Stimulated activated CD4-positive, alpha-beta T cell treated with anti-CD3 and anti-CD28 coated beads, Interleukin-12 subunit alpha, Interleukin-12 subunit beta, amount 100 ng/mL, for 24 hours (primary cell): ENCODE measurements around the gene EXT2.

Experiments
- DNase-seq, 2 experiments: peaks; one replicate each; pipeline ENCODE4 v3.0.0-alpha.2; 2020; ENCODE audit warnings: low read depth in 2 of 2

EXT2 gene

DNA sequence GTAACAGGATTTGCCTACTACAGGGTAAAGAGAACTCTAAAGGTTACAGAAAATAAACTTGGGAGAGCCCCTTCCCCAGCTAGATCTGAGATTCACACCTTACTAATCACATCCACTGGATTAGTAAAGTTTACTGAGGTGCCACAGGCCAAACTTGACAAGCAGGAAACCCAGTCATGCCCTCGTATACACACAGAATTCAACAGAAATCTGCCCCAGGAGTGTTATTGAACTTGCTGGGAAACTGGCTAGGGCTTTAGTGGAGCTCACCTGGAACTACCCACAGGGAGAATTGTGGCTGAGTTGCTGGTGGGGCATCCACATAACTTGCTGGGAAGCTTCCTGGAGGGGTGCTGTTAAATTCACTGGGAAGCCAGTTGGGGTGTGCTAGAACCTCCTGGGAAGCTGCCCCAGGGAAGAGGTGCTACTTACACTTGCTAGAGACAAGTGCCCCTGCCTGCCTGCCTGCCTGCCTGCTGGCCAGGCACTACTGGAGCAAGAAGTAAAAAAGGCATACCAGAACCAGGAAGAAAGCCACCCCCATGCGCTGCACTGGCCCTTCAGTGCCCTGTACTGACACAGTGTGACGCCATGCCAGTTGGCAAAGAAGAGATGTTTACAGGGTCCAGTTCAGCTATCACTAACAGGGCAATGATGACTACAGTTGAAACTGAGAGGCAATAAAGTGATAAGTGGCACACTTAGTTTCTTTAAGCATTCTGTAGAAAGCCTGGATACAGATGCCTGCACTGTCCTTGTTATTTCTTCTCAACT, 108.0 kb downstream of the EXT2 start:
- DNase-seq, result no peak

DNA sequence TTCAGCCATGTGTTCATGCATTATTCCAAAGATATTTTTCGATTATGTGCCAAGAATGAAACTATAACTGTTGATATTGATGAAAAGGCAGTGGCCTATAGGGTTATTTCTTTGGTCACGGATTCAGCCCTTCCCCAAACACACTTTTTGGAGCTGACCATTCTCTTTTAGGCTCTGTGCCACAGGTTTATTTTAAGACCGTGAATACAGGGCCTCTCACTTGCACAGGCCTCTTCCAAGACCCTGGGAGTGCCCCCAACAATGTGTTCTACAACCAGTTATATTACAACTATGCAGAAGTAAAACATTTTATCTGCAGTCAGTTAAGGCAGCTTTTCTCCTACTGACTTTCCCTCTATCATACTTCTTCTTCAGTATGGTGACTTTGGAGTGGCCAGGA, 109.9 kb downstream of the EXT2 start:
- no peak for DNase-seq

DNA sequence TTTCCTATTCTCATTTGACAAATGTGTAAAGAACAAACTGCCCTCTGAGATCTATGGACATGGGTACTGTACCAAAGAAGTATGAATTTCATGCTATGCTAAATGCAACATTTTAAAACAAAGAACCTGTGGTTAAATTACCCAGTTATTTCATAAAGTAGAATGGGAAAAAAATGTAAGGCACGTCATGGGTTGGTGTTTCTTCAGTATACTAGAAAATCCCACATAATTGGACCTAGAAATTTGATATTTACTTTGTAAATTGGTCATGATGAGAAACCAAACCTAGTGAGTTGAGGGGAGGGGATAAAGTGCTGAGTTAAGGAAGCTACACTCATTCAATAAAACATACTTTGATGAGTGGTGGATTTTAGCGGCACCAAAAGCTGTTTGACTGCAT, 110.4 kb downstream of the EXT2 start:
- DNase-seq, result no peak

DNA sequence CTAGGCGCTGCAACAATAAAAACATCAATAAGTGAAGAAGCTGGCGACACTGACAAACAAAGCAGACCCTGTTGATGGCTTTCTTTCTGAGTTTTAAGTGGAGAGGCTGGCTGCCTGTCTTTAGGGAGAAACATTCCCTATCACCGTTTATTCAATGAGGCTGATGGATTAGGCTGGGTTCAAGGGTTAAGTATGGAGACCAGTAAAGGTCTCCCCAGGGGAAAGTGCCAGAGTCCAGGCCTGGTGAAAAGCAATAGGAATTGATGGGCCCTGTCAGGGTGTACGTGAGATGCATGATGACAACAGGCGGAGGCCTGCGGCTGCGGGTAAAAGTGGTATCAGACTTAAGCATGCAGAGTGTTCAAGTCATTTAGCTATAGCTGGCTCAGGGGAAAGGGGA, 111.8 kb downstream of the EXT2 start:
- no peak for DNase-seq

DNA sequence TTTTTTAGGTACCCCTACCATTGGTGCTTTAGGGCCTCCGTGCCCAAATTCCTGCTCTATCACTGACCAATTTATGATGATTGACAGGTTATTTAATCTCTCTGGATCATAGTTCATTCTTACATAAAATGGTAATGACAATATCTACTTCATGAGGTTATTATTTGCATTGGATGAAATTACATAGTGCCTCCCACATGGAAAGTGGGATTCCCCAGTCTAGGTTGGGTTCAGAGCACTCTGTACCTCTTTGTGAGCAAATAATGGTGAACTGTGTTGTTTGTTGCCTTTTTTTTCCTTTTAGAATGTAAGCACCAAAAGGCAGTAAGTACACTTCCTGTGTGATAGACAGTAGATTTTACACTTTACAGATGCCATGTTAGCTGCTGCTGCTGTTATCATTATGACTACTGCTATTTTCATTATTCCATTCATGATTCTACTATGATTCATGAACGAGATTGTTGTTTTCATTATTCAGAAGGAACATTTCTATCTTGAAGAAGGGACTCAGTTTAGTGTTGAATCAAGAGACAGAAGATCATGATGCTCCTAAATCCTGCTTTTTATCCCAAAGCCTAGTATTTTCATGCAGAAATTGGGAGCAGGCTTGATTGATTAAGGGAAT, 113.6 kb downstream of the EXT2 start:
- no peak for DNase-seq

DNA sequence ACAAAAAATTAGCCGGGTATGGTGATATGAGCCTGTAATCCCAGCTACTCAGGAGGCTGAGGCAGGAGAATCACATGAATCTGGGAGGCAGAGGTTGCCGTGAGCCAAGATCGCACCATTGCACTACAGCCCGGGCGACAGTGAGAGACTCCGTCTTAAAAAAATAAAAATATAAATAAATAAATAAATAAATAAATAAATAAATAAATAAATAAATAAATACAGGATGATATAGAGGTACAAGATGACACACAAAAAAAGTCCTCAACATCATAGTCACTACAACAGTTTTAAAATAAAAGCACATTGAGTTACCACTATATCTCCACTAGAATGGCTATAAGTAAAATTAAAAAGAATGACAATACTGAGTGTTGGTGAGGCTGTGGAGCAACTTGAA, 116.7 kb downstream of the EXT2 start:
- no peak for DNase-seq

DNA sequence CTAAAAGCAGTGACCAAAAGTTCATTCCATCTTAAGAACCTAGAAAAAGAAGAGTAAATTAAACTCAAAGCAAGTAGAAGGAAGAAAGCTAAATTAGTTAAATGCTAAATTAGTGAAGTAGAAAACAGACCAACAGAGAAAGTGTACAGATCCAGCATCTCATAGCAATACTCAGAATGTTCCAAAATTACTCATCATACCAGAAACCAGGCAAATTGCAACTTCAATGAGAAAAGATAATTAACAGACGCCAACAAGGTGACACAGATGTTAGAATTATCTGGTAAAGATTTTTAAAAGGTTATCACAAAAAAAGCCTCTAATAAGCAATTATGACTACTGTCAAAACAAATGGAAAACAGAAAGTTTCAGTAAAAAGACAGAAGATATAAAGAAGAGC, 117.7 kb downstream of the EXT2 start:
- DNase-seq, result no peak

DNA sequence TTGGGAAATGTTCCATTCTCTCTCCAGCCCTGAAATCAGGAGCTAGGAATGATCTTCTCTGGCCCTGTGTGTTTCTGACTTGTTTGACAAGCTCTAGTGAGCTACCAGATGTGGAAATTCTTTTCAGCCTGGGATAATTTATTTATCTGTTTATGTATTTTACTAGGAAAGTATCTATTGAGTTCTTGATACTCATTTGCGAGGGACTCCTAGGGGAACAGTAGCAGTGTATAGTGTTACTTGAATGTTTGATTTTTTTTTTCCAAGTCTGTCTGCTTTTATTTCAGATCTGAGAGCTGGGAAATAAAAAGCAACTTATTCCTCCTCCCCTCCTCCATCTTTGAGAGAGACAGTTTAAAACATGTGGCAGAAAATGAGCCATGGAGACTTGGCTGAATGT, 122.0 kb downstream of the EXT2 start:
- no peak for DNase-seq

DNA sequence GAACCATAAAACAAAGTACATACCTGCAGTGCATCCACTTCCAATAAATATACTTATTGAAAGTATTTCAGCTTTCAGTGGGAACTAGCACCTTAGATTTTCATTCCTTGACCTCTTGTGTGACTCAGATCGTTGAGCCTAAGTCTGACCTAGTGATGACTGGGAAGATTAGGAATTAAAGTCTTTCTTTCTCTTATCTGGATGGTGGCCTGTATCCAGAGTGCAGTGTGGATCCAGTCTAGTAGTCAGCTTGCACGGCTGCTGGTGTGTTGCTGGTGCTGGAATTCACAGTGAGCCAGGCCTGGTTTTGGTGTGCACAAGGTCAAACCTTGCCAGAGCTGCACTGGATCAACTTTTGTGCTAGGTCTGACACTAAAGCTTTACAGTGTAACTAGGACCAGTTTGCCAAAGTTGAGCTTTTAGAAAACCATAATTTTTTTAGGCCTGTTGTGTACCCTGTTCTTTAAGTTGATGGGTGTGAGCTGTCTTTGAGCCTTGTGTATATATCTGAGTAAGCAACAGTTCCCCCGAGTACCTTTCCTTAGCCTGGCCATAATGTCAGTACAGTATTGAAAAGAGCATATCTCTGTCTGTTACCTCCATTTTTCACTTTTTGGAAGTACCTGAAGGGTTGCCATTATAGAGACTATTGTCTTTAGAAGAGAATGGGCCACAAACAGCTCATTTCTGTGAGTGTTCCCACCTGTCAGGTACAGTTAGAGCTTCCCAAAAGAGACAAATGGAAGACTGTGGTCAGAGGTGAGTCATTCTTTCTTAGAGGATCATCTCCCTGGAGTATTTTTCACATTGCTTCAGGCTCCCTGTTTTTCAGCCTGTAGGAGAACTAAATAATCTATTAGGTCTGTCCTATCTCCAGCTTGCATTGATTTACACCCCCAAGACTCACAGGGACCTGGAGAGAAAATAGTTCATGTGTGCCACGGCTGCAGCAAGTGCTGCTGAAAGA, 124.6 kb downstream of the EXT2 start:
- DNase-seq, result no peak

DNA sequence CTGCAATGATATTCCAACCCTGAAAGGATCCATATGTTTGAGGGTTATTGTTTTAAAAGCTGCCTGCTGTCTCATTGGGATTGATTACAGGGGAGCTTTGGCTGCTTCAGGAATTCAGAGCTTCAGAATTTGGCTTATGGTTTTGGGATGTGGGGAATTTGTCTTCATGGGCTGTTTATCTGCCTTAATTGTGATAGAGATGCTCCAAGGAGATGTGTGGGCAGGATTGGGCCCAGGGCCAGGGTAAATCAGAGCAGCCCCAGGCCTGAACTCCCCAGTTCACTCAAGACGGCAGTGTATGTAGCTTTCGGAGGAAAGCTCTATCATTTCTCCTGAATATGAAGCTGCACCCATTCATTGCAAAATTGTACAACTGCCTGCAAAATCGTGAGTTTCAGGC, 126.0 kb downstream of the EXT2 start:
- no peak for DNase-seq

DNA sequence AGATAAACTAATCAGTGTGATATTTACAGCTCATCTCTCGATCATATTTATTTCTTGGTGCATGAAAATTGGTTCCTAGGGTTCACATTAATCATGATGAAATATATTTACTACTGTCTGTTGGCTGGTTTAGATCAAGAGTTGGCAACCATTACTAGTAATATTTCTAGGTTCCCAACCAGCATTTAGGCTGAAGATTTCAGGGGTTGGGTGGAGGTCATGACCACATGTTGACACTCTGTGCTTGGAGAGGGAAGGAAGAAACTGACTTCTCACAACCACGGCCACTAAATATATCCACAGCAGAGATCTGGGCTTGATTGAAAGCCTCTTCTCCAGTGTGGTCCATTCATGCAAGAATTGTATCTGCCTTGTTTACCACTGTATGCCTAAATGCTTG, 126.5 kb downstream of the EXT2 start:
- no peak for DNase-seq

DNA sequence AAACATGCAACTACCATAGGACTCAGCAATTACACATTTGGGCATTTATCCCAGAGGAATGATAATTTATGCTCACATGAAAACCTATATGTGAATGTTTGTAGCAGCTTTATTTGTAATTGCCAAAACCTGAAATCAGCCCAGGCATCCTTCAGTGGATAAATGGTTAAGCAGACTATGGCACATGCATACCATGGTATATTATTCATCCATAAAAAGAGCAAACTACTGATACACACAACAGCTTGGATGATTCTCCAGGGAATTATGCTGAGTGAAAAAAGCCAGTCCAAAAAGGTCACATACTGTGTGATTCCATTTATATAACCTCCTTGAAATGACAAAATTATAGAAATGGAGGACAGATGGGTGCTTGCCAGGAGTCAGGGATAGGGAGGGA, 127.8 kb downstream of the EXT2 start:
- DNase-seq, result no peak

DNA sequence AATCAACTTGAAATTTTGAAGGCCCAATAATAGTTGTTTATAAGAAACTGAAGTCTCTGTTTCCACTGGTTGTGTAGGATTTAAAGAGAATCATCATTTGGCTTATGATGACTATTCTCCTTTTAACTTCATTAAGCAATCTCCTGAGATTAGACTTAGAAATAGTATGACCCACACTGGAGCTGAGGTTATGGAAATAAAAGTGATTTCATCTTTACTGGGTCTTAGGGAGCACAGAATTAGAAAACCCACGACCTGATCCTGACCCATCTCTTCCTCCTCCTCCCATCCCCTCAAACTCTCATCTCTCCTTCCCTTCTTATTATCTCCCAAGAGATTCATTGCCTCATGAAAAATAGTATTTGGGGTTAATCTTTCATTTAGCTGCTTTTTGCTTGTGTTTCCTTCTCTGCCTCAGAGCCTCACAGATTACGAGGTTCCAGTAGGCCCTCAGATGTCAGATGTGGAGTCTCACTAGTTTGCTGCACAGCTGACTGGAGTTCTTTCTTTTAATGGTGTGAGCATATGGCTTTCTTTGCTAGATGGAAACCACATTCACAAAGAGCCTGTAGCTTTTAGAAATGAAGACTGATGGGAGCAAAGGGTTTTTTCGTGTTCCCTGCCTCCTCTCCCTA, 129.5 kb downstream of the EXT2 start:
- DNase-seq, result no peak

DNA sequence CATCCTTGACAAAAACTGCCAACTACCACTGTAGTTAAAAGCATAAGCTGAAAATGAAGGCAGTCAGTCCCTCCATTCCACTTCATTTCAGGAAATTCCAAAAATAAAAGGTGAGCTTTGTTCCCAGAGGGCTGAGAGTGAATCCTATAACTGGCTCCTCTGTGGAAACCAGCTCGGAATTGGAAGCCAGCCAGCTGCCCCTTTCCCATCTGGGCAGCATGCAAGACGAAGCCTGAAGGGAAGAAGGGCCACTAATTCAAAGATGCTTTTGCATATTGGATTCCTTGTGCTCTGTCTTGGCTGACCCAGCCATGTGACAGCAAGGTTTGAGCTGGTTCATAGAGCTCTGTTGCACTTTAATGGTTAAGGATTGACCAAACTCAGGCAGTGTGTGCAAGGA, 131.0 kb downstream of the EXT2 start:
- no peak for DNase-seq

DNA sequence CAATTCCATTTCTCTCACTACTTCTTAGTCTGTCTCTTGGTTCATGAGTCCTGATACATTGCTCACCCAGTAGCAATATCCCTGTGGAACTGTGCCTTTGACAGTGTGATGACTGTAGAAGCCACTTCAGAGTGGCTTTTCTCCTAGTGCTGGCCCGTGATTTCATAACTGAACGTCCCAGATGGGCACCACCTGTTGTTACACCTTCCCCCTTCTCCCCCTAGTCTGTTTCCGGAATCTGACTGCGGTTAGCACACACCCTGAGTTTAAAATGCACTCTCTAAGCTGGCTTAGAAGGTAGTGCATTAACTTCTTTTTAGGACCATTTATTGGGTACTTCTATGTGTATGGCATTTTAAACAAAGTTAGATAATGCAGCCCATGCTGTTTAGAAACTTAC, 131.5 kb downstream of the EXT2 start:
- no peak for DNase-seq

DNA sequence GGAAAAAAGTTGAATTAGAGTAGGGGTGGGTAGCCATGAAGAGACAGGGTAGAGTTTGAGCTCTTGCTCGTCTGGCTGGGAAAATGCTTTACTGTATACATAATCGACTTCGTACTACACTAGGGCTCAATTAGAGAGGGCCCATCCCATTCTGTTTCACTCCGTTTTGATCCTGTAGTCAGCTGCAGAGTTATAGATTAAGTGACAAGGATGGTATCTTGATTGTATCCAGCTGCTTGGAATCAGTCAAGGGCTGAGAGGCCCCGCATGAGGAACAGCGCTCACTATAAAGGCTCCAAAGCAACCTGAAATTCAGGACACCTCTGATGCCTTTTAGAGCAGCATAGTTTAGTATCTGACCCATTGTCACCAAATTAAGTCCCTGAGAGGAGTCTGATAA, 132.9 kb downstream of the EXT2 start:
- no peak for DNase-seq

DNA sequence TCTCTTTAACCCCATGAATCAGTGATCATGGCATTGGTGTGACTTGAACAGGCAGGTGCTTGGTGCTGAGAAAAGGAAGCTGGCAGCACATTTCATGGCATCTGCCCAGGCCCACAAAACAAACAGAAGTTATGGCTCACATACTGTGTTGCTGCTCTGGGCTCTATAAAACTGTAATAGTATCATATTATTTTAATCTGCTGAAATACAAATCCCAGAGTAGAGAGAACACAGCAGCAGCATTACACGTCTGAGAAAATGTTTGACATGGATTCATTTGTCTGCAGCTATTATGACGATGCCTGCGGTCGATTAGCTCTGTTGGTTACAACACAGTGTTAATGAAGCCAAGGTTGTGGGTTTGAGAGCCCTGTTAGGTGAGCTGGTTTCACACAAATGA, 133.6 kb downstream of the EXT2 start:
- DNase-seq, result no peak

DNA sequence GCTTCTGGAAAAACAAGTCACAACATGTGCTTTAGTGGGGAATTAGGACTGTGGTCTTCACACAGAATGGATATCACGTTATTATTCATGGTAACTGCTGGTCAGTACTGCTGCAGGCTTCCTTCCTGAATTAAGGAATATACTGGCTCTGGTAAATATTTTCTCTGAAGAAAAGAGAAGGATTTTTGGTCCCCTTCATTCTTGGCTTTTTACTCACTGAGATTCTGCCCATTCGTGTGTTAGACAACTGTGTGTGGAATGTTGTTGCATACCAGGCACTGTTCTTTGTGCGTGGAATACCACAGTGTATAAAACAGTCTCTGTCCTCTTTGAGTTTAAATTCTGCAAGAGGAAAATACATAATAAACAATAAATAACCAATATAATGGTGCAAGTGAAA, 134.1 kb downstream of the EXT2 start:
- DNase-seq, result no peak

DNA sequence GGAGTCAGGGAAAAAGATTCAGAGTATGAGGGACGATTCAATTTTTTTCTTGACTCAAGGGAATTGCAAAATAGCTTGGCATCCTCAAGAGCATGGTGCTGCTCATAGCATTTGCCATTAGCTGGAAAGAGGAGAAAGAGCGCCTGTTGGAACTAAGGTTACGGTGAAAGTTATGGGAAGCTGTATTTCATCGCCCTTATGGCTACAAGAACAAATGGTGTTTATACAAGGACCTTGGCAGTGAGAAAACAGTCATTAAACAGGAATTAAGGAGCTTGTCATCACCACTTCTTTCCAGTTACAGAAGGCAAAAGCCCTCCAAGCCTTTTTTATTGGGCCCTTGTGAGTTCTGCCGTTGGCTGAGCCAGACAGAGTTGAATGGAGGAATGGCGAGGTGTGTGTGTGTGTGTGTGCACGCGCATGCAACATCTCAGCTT, 140.3 kb downstream of the EXT2 start:
- DNase-seq, result no peak

DNA sequence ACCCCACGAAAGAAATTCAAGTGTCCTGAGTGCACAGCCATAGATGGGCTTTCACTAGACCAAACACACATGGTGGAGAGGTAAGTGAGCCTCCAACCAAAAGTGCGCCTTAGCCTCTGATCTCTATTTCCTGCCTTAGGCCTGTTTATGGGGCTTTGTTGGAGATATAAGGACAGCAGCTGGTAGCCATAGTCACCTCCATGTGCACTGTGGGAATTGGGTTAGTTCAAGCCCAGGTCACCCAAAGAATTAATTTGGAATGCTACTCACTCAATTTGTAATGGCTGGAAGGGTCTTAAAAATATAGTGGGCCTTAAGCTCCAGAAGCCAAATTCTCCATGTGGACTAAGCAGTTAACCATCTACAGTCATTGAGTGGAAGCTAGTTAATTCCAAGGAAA, 140.8 kb downstream of the EXT2 start:
- no peak for DNase-seq

DNA sequence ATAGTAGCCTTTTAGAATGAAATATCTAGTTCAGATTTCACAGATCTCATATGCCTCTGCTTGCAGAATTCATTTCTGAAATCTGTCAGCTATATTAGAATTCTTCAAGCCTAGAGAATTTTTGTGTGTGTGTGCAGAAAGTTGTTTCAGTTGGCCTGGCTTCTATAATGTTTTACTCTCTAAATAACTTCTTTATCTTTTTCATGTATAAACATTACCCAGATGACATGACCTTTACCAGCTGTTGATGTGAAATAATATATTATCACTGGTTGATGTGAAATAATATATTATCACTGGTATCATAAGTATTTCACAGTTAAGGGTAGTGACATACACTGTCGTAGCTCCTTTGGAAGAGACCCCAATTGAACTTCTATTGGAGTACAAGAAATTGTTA, 141.7 kb downstream of the EXT2 start:
- no peak for DNase-seq

DNA sequence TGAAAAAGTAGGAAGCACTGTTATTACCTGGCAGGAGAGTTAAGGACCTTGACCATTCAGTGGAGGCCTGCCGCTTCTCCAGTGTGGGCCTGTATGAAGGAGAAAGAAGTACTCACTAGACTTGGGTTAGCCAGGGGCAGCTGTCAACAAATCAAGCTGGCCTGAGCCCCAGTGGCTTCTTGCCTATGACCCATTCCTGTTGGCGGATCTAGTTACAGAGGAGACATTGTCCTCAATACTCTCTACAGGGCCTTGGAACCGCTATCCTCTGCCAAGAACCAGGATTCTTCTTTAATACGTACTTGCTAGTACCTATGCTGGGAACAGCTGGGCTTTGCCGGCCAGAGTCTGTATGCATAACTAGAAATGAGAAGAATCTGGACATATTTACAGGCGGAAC, 146.4 kb downstream of the EXT2 start:
- DNase-seq, result no peak
